HCT116 (cell line): ENCODE measurements around the gene TENT4A. TPM values are rescaled to one million over a fixed set of nuclear protein-coding genes. Genes with fewer than 3 reads are reported as not detected.

Source experiments
- ATAC-seq: fragments of 200-7000 bp; cut with Tn5 transposase; 2 replicates; pipeline ENCODE4 v1.9.1; 2020; ENCODE audit warnings: mild to moderate bottlenecking, moderate library complexity
- BruUV-seq: library from RNA; stranded (reverse); fragments of 400-500 nt; replicated peaks from 2 replicates; lab custom pipeline; 2021; lab: Mats Ljungman, UMichigan
- CTCF ChIA-PET: fragments of 300-600 bp; sonication (Branson Sonifier 250); formaldehyde crosslinking; loops from one replicate; lab custom pipeline; 2021; ENCODE audit warnings: antibody characterized with exemption; lab: Charles Lee
- POLR2A ChIA-PET: fragments of 300-600, 350-600 bp; sonication (Branson Sonifier 250); formaldehyde crosslinking; loops from one replicate; lab custom pipeline; 2021; ENCODE audit warnings: antibody characterized with exemption; lab: Charles Lee
- RAD21 ChIA-PET, 2 experiments: fragments of 300-600 bp; sonication (Branson Sonifier 250); formaldehyde crosslinking; loops; one replicate each; lab custom pipeline; 2023; ENCODE audit warnings: low total read pairs in 2 of 2; ENCODE audit not compliant: uncharacterized antibody in 2 of 2, unreplicated experiment in 2 of 2, low non-redundant PET in 1 of 2; lab: Charles Lee
- DNase-seq: peaks from one replicate; pipeline ENCODE4 v3.0.0-alpha.2; 2010; ENCODE audit warnings: low read depth, low spot score
- H2AFZ ChIP-seq: fragments of 200-600 bp; shearing (Covaris generic), sonication (generic); 2 replicates; pipeline ENCODE4 v1.6.1; 2017; ENCODE audit warnings: low read depth, mixed run types, mixed read lengths, antibody characterized with exemption, low read length; ENCODE audit not compliant: poor library complexity, severe bottlenecking
- H3K27ac ChIP-seq: 2 replicates; pipeline ENCODE4 v1.5.1; 2012; ENCODE audit warnings: low read depth, low read length
- H3K27me3 ChIP-seq: fragments of 200-600 bp; sonication (generic); 2 replicates; pipeline ENCODE4 v1.6.1; 2016; ENCODE audit warnings: mixed run types, low read length, mixed read lengths; ENCODE audit not compliant: insufficient read depth
- H3K36me3 ChIP-seq, 2 experiments: fragments of 200-500 bp in 1 of 2; fragments of 200-600 bp in 1 of 2; sonication (Bioruptor generic) in 1 of 2; sonication (generic) in 1 of 2; 2 replicates each; pipeline versions ENCODE4 v1.5.1 to v1.6.1; 2014 to 2016; ENCODE audit warnings: low read length in 2 of 2, inconsistent platforms in 1 of 2, mixed read lengths in 1 of 2, mixed run types in 1 of 2; ENCODE audit not compliant: insufficient read depth in 2 of 2, control insufficient read depth in 1 of 2
- H3K4me1 ChIP-seq, 2 experiments: fragments of 200-600 bp in 1 of 2; sonication (generic) in 1 of 2; 2 replicates each; pipeline versions ENCODE4 v1.5.1 to v1.6.1; 2012 to 2017; ENCODE audit warnings: low read length in 2 of 2, inconsistent platforms in 1 of 2, mild to moderate bottlenecking in 1 of 2, mixed read lengths in 1 of 2, mixed run types in 1 of 2, moderate library complexity in 1 of 2; ENCODE audit not compliant: insufficient read depth in 2 of 2, control insufficient read depth in 1 of 2
- H3K4me2 ChIP-seq: fragments of 200-600 bp; sonication (generic); 2 replicates; pipeline ENCODE4 v1.6.1; 2017; ENCODE audit warnings: mixed run types, low read length, mixed read lengths
- H3K4me3 ChIP-seq, 2 experiments: fragments of 200-600 bp in 1 of 2; sonication (generic) in 1 of 2; replicated peaks in 1 of 2; 2 replicates each; pipeline ENCODE4 v1.5.1; 2011 to 2016; ENCODE audit warnings: low read length in 2 of 2, control low read depth in 1 of 2, low read depth in 1 of 2, mild to moderate bottlenecking in 1 of 2, mixed read lengths in 1 of 2, mixed run types in 1 of 2
- H3K79me2 ChIP-seq: fragments of 200-600 bp; sonication (generic); 2 replicates; pipeline ENCODE4 v1.6.1; 2017; ENCODE audit warnings: mild to moderate bottlenecking, mixed run types, low read length, moderate library complexity, mixed read lengths; ENCODE audit not compliant: insufficient read depth
- H3K9ac ChIP-seq: fragments of 200-600 bp; sonication (generic); 2 replicates; pipeline ENCODE4 v1.6.1; 2016; ENCODE audit warnings: low read length, mixed read lengths
- H3K9me2 ChIP-seq: fragments of 200-600 bp; sonication (generic), shearing (Covaris generic); 2 replicates; pipeline ENCODE4 v1.6.1; 2017; ENCODE audit warnings: mixed run types, mild to moderate bottlenecking, moderate library complexity; ENCODE audit not compliant: insufficient read depth
- H3K9me3 ChIP-seq, 2 experiments: fragments of 200-500 bp in 1 of 2; fragments of 200-600 bp in 1 of 2; sonication (Bioruptor generic) in 1 of 2; sonication (generic) in 1 of 2; 2 replicates each; pipeline ENCODE4 v1.6.1; 2014 to 2017; ENCODE audit warnings: low read length in 2 of 2, mixed read lengths in 2 of 2, inconsistent platforms in 1 of 2, low read depth in 1 of 2, mild to moderate bottlenecking in 1 of 2, mixed run types in 1 of 2, moderate library complexity in 1 of 2; ENCODE audit not compliant: control insufficient read depth in 1 of 2, insufficient read depth in 1 of 2
- H4K20me1 ChIP-seq: fragments of 200-600 bp; sonication (generic), shearing (Covaris generic); 2 replicates; pipeline ENCODE4 v1.6.1; 2017; ENCODE audit warnings: mixed run types, mild to moderate bottlenecking, moderate library complexity; ENCODE audit not compliant: insufficient read depth
- CEBPB ChIP-seq: IDR thresholded peaks from 2 replicates; pipeline ENCODE4 v1.6.1; 2012; ENCODE audit warnings: low read depth
- CTCF ChIP-seq, 3 experiments: fragments of 200-600 bp in 1 of 3; sonication (generic) in 1 of 3; IDR thresholded peaks in 2 of 3; conservative IDR thresholded peaks in 1 of 3; 2 replicates each; pipeline ENCODE4 v1.5.1; 2012 to 2017; ENCODE audit warnings: low read depth in 2 of 3, low read length in 2 of 3, antibody characterized with exemption in 1 of 3, borderline replicate concordance in 1 of 3, control low read depth in 1 of 3, mild to moderate bottlenecking in 1 of 3, mixed read lengths in 1 of 3, mixed run types in 1 of 3, moderate library complexity in 1 of 3; ENCODE audit not compliant: insufficient read depth in 1 of 3
- EZH2 ChIP-seq: fragments of 200-600 bp; sonication (generic); IDR thresholded peaks from 2 replicates; pipeline ENCODE4 v1.6.1; 2017; ENCODE audit warnings: antibody characterized with exemption, mixed run types
- EZH2phosphoT487 ChIP-seq: fragments of 200-600 bp; IDR thresholded peaks from 2 replicates; pipeline ENCODE4 v1.6.1; 2018; ENCODE audit warnings: antibody characterized with exemption, borderline replicate concordance
- FOSL1 ChIP-seq: IDR thresholded peaks from 2 replicates; pipeline ENCODE4 v1.6.1; 2012; ENCODE audit warnings: low read depth
- JUND ChIP-seq: IDR thresholded peaks from 2 replicates; pipeline ENCODE4 v1.6.1; 2012
- POLR2A ChIP-seq: IDR thresholded peaks from 2 replicates; pipeline ENCODE4 v1.7.0; 2011; ENCODE audit warnings: borderline replicate concordance; ENCODE audit not compliant: insufficient read depth, insufficient read length; ENCODE audit errors: extremely low read depth
- POLR2AphosphoS5 ChIP-seq: IDR thresholded peaks from 2 replicates; pipeline ENCODE4 v1.6.1; 2011; ENCODE audit warnings: mild to moderate bottlenecking, low read depth, low read length, moderate library complexity
- REST ChIP-seq: IDR thresholded peaks from 2 replicates; pipeline ENCODE4 v1.6.1; 2012; ENCODE audit warnings: low read depth
- SIN3A ChIP-seq: IDR thresholded peaks from 2 replicates; pipeline ENCODE4 v1.6.1; 2012; ENCODE audit warnings: low read depth
- TCF7L2 ChIP-seq: IDR thresholded peaks from 2 replicates; pipeline ENCODE4 v1.7.0; 2011; ENCODE audit warnings: borderline replicate concordance, inconsistent platforms; ENCODE audit not compliant: insufficient read depth, insufficient read length; ENCODE audit errors: extremely low read depth
- YY1 ChIP-seq: IDR thresholded peaks from 2 replicates; pipeline ENCODE4 v1.6.1; 2011; ENCODE audit warnings: low read length, low read depth, moderate library complexity, mild to moderate bottlenecking; ENCODE audit not compliant: insufficient replicate concordance; ENCODE audit errors: extremely low read depth
- intact Hi-C: fragments of 100-400 bp; cut with micrococcal nuclease; formaldehyde crosslinking; loops from 2 replicates; pipeline ENCODE4 v1.10.0; 2022
- total RNA-seq: library from RNA; stranded (reverse); gene quantifications from one replicate; pipeline ENCODE4 v1.2.1, GENCODE V29; 2021; ENCODE audit not compliant: unreplicated experiment
- TF ChIP-seq, protein P1 (sequence below): IDR thresholded peaks from 2 replicates; pipeline ENCODE4 v1.6.1; 2012
- TF ChIP-seq, protein P2 (sequence below): IDR thresholded peaks from 2 replicates; pipeline ENCODE4 v1.6.1; 2011; ENCODE audit warnings: mild to moderate bottlenecking, low read length, moderate library complexity; ENCODE audit not compliant: insufficient replicate concordance; ENCODE audit errors: extremely low read depth

TENT4A gene
- total RNA-seq, 1 experiment from 2014 or later: 39.8 TPM

DNA sequence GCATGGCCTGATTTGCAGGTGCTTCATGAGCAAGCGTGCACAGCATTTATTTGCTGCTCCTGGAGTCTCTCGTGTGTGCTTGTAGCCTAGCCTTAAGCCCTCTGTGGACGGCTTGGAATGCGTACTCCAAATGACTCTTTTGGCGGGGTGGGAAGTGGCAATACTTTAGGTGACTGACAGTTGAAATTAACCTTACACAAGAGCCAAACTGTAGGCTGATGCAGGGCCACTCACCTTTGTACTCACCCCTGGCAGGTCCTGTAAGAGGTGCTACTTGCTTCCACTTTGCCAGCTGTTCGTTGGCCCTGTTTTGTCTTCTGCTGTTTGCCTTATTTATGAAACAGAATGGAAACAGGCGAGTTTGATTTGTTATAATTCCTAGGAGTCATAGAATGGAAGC is 22.9 kb downstream of the TENT4A start:
- H3K27ac ChIP-seq: no peak overlapping the region
- POLR2A ChIA-PET: no interaction called here
- ATAC-seq (no peak), DNase-seq (no peak)
- H4K20me1 ChIP-seq: peaks cover 11% of the 10 kb centered on the region; the same call in 1 of the 2 replicates
- no peak overlapping the region for H3K9ac ChIP-seq
- H3K79me2 ChIP-seq: peaks cover 99% of the 10 kb centered on the region
- TF ChIP-seq CTCF (IDR thresholded peaks at IDR 0.05 in 2 of 3, conservative IDR thresholded peaks at IDR 0.05 in 1 of 3; ENCODE audit: borderline replicate concordance in 1 of 3, insufficient read depth in 1 of 3, low read depth in 2 of 3, low read length in 2 of 3) (no peak), CEBPB (no peak), REST (no peak), EZH2 (no peak), YY1 (no peak), JUND (no peak), FOSL1 (no peak), SIN3A (no peak), EZH2phosphoT487 (no peak), TCF7L2 (no peak), POLR2A (no peak), POLR2AphosphoS5 (no peak)
- TF ChIP-seq, protein P1, sequence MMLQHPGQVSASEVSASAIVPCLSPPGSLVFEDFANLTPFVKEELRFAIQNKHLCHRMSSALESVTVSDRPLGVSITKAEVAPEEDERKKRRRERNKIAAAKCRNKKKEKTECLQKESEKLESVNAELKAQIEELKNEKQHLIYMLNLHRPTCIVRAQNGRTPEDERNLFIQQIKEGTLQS: no peak
- TF ChIP-seq, protein P2, sequence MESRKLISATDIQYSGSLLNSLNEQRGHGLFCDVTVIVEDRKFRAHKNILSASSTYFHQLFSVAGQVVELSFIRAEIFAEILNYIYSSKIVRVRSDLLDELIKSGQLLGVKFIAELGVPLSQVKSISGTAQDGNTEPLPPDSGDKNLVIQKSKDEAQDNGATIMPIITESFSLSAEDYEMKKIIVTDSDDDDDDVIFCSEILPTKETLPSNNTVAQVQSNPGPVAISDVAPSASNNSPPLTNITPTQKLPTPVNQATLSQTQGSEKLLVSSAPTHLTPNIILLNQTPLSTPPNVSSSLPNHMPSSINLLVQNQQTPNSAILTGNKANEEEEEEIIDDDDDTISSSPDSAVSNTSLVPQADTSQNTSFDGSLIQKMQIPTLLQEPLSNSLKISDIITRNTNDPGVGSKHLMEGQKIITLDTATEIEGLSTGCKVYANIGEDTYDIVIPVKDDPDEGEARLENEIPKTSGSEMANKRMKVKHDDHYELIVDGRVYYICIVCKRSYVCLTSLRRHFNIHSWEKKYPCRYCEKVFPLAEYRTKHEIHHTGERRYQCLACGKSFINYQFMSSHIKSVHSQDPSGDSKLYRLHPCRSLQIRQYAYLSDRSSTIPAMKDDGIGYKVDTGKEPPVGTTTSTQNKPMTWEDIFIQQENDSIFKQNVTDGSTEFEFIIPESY: no peak
- H3K4me1 ChIP-seq: no peaks in the 10 kb centered on the region
- intact Hi-C loops: no loop called here
- CTCF ChIA-PET: no interaction called here
- no peaks in the 10 kb centered on the region for H3K9me3 ChIP-seq
- peaks cover 23 to 37% of the 10 kb centered on the region in 2 experiments for H3K36me3 ChIP-seq
- no TSS peak for BruUV-seq
- H3K9me2 ChIP-seq: no peaks in the 10 kb centered on the region
- no peak overlapping the region for H2AFZ ChIP-seq
- no peak overlapping the region for H3K4me3 ChIP-seq
- no peak overlapping the region for H3K4me2 ChIP-seq
- RAD21 ChIA-PET: no interaction called here
- no peaks in the 10 kb centered on the region for H3K27me3 ChIP-seq
